ENCODE measurements around the gene CADM1. TPM values are rescaled to one million over a fixed set of nuclear protein-coding genes. Genes with fewer than 3 reads are reported as not detected.

The CADM1 gene
- total RNA-seq, 1 experiment from 2014 or later: 1.1 TPM

DNA sequence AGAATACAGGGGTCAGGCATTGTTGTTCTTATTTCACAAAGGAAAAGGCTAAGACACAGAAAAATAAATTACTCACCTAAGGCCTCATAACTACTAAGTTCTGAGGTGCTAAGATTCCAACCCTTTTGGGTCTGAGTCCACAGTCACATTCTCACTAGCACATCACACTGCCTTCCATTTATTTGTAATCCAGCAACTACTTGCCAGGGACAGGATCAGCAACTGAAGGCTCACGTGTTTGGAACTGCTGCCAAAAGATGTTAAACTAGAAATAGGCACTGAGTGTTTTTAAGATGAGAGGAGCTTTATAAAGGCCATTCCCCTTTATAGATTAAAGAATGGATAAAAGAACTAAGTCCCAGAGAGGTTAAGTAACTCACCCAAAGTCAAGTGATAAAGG, 58.0 kb downstream of the CADM1 start:
- POLR2A ChIA-PET (ENCODE audit: unreplicated experiment): no interaction called here
- peaks cover 39% of the 10 kb centered on the region for H3K9me3 ChIP-seq (ENCODE audit: low read length)

DNA sequence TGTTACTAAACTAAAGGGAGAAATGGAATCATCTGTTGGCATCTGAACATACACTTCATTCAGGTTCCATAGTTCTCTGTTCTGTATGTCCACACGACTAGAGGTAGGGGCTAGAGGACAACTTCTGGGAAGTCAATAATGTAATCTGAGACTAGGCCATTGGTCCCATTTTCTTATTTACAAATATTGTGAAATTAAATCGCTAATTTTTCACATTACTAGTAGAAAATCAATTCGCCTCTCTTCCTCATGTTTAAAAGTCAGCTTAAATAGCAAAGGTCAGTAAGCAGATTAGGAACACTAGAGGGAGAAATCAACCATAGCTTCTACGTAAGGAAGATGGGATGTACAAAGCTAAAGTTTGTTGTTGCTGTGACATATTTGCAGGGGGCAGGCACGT, 59.7 kb downstream of the CADM1 start:
- Histone ChIP-seq H3K9ac (ENCODE audit: low read length) (no peak overlapping the region), H2AFZ (ENCODE audit: low read length) (no peak overlapping the region), H3F3A (ENCODE audit: low read length, unreplicated experiment) (no peaks in the 10 kb centered on the region), H3K9me2 (replicated peaks; ENCODE audit: low read length) (no peaks in the 10 kb centered on the region), H3K27ac (ENCODE audit: low read length) (no peak overlapping the region), H4K20me1 (ENCODE audit: low read length) (no peaks in the 10 kb centered on the region), H3K4me2 (ENCODE audit: low read length) (no peak overlapping the region), H3K27me3 (ENCODE audit: low read length) (no peaks in the 10 kb centered on the region), H3K4me1 (ENCODE audit: insufficient read depth, low read length) (no peaks in the 10 kb centered on the region), H3K36me3 (ENCODE audit: low read depth, low read length) (no peaks in the 10 kb centered on the region; the same call in 1 of the 2 replicates), H3K4me3 (ENCODE audit: low read length) (no peak overlapping the region), H3K9me3 (ENCODE audit: low read length) (peaks cover 36% of the 10 kb centered on the region), H3K79me2 (ENCODE audit: low read length) (no peaks in the 10 kb centered on the region)
- no peak for DNase-seq
- ChIA-PET CTCF (no interaction called here), POLR2A (ENCODE audit: unreplicated experiment) (no interaction called here)
- intact Hi-C loops (cut with micrococcal nuclease): no loop called here
- no peak for TF ChIP-seq EZH2phosphoT487 (IDR thresholded peaks at IDR 0.05; ENCODE audit: borderline replicate concordance, low read length)
- TF ChIP-seq, protein P1, sequence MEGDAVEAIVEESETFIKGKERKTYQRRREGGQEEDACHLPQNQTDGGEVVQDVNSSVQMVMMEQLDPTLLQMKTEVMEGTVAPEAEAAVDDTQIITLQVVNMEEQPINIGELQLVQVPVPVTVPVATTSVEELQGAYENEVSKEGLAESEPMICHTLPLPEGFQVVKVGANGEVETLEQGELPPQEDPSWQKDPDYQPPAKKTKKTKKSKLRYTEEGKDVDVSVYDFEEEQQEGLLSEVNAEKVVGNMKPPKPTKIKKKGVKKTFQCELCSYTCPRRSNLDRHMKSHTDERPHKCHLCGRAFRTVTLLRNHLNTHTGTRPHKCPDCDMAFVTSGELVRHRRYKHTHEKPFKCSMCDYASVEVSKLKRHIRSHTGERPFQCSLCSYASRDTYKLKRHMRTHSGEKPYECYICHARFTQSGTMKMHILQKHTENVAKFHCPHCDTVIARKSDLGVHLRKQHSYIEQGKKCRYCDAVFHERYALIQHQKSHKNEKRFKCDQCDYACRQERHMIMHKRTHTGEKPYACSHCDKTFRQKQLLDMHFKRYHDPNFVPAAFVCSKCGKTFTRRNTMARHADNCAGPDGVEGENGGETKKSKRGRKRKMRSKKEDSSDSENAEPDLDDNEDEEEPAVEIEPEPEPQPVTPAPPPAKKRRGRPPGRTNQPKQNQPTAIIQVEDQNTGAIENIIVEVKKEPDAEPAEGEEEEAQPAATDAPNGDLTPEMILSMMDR (conservative IDR thresholded peaks at IDR 0.05; ENCODE audit: low read depth, low read length): no peak
- no peak for TF ChIP-seq EZH2 (IDR thresholded peaks at IDR 0.05; ENCODE audit: low read length, unreplicated experiment)
- ATAC-seq: no peak
- BruUV-seq (replicated peaks): no TSS peak

More for the DNA sequence above, 58.0 kb downstream of the CADM1 start:
- no peaks in the 10 kb centered on the region for H3K79me2 ChIP-seq (ENCODE audit: low read length)
- DNase-seq (no peak), ATAC-seq (no peak)
- TF ChIP-seq, protein P1 (conservative IDR thresholded peaks at IDR 0.05; ENCODE audit: low read depth, low read length): no peak
- no peak for TF ChIP-seq EZH2 (IDR thresholded peaks at IDR 0.05; ENCODE audit: low read length, unreplicated experiment)
- TF ChIP-seq EZH2phosphoT487 (IDR thresholded peaks at IDR 0.05; ENCODE audit: borderline replicate concordance, low read length): no peak
- no peak overlapping the region for H2AFZ ChIP-seq (ENCODE audit: low read length)
- no peaks in the 10 kb centered on the region for H3F3A ChIP-seq (ENCODE audit: low read length, unreplicated experiment)
- H3K36me3 ChIP-seq (ENCODE audit: low read depth, low read length): no peaks in the 10 kb centered on the region; the same call in 1 of the 2 replicates
- no peak overlapping the region for H3K9ac ChIP-seq (ENCODE audit: low read length)
- no peaks in the 10 kb centered on the region for H3K4me1 ChIP-seq (ENCODE audit: insufficient read depth, low read length)
- no peak overlapping the region for H3K4me2 ChIP-seq (ENCODE audit: low read length)
- CTCF ChIA-PET: no interaction called here
- BruUV-seq (replicated peaks): no TSS peak
- no peaks in the 10 kb centered on the region for H4K20me1 ChIP-seq (ENCODE audit: low read length)
- no peaks in the 10 kb centered on the region for H3K27me3 ChIP-seq (ENCODE audit: low read length)
- intact Hi-C loops (cut with micrococcal nuclease): no loop called here
- no peaks in the 10 kb centered on the region for H3K9me2 ChIP-seq (replicated peaks; ENCODE audit: low read length)
- no peak overlapping the region for H3K4me3 ChIP-seq (ENCODE audit: low read length)
- no peak overlapping the region for H3K27ac ChIP-seq (ENCODE audit: low read length)

DNA sequence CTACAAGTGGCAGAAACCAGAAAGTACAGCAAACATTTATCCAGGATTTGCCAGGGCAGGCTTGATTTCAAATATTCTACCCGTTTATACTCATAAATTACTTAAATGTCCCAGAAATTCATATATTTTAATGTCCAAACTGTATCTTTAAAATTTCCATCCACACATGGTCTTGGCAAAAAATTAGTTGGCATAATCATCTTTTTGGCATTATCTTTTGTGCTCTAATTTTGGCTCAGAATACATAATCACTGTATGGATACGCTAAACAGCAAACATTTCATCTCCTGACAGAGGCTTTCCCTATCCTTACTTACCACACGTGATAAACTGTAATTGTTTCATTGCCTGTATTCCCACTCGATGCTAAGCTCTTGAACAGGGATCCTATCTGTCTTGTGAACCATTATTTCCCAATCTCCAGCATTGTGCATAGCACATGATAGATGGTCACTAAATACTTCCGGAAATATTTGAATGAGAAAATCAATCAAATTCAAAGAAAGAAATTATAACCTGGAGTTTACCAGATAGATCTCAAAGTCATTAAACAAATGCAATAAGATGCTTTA, 64.2 kb downstream of the CADM1 start:
- Histone ChIP-seq H3K27me3 (ENCODE audit: low read length) (no peaks in the 10 kb centered on the region), H3K4me1 (ENCODE audit: insufficient read depth, low read length) (no peaks in the 10 kb centered on the region), H3F3A (ENCODE audit: low read length, unreplicated experiment) (no peaks in the 10 kb centered on the region), H4K20me1 (ENCODE audit: low read length) (no peaks in the 10 kb centered on the region), H3K36me3 (ENCODE audit: low read depth, low read length) (no peaks in the 10 kb centered on the region), H3K4me3 (ENCODE audit: low read length) (no peak overlapping the region), H3K9ac (ENCODE audit: low read length) (no peak overlapping the region), H2AFZ (ENCODE audit: low read length) (no peak overlapping the region), H3K9me3 (ENCODE audit: low read length) (peaks cover 26% of the 10 kb centered on the region), H3K79me2 (ENCODE audit: low read length) (no peaks in the 10 kb centered on the region), H3K4me2 (ENCODE audit: low read length) (no peak overlapping the region), H3K9me2 (replicated peaks; ENCODE audit: low read length) (no peaks in the 10 kb centered on the region), H3K27ac (ENCODE audit: low read length) (no peak overlapping the region)
- intact Hi-C loops (cut with micrococcal nuclease): no loop called here
- no peak for DNase-seq
- BruUV-seq (replicated peaks): no TSS peak
- CTCF ChIA-PET: no interaction called here
- no peak for ATAC-seq
- no peak for TF ChIP-seq EZH2 (IDR thresholded peaks at IDR 0.05; ENCODE audit: low read length, unreplicated experiment)
- no peak for TF ChIP-seq EZH2phosphoT487 (IDR thresholded peaks at IDR 0.05; ENCODE audit: borderline replicate concordance, low read length)
- TF ChIP-seq, protein P1 (conservative IDR thresholded peaks at IDR 0.05; ENCODE audit: low read depth, low read length): no peak
- POLR2A ChIA-PET (ENCODE audit: unreplicated experiment): no interaction called here
